Measurements from ENCODE around the gene RGL1.

Gene RGL1

GRCh38 chr1:183806125-183806524 lies 1.2 kb downstream of the RGL1 start:
- Histone ChIP-seq H3K4me1 (ENCODE audit: control insufficient read depth in 1 of 2, insufficient read depth in 1 of 2, low read depth in 1 of 2, low read length in 1 of 2) (peaks cover 7 to 10% of the 10 kb centered on the region in 2 experiments), H3K27ac (no peak overlapping the region), H3K36me3 (no peaks in the 10 kb centered on the region), H3K9me3 (no peaks in the 10 kb centered on the region), H3K27me3 (peaks cover 44% of the 10 kb centered on the region), H3K4me3 (ENCODE audit: low read depth in 1 of 2, low read length in 1 of 2) (no peak overlapping the region)
- no peak for TF ChIP-seq CTCF (IDR thresholded peaks at IDR 0.05)

DNA sequence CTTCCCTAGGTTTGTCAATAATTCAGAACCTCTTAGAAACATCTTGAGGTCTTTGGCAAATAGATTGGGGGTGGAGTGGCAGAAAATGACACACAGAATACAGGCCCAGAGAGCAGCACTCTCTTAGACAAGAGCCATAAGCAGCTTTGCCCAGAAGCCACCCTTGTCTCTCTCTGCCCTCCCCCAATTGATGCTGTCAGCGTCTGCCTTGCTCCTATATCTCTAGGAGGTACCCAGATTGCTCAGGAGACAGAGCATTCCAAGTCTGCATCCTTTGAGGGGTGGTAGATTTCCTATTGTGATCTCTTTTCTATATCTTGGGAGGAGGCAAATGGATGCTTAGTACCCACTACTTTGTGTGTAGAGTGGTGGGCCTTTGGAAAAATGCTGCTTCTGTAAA lies 1.8 kb downstream of the RGL1 start:
- Histone ChIP-seq H3K36me3 (no peaks in the 10 kb centered on the region), H3K27ac (no peak overlapping the region)
- TF ChIP-seq CTCF (IDR thresholded peaks at IDR 0.05): no peak

DNA sequence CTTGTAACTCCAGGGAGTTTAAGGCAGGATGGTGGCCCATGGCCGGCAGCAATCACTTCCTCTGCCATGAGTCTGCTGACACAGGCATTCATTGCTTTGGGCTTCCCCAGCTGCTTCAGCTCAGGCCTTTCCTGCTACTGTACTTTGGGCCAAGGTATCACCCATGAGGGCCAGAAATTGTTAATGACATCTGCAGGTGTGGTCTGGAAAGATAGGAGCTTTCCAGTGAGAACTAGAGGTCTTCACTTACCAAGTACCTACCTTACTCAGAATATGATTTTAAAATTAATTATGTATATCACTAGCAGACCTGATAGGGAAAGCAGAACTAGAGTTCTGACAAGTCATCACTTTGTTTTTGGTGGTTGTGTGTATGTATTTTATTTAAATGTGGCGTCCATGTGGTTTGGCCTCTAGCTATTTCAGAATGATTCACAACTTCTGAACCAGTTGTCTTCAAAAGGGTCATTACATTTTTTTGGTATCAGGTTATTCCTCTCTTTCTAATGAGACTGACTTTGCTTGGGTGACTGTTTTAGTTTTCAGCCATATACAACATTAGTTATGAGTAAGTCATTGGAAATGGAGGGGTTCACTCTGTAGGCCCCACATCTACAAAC lies 2.7 kb downstream of the RGL1 start:
- H3K36me3 ChIP-seq: no peaks in the 10 kb centered on the region
- no peak overlapping the region for H3K4me3 ChIP-seq (ENCODE audit: low read depth in 1 of 2, low read length in 1 of 2)
- H3K27me3 ChIP-seq: peaks cover 44% of the 10 kb centered on the region
- no peak overlapping the region for H3K27ac ChIP-seq
- peaks cover 7 to 10% of the 10 kb centered on the region in 2 experiments for H3K4me1 ChIP-seq (ENCODE audit: control insufficient read depth in 1 of 2, insufficient read depth in 1 of 2, low read depth in 1 of 2, low read length in 1 of 2)
- no peaks in the 10 kb centered on the region for H3K9me3 ChIP-seq
- no peak for TF ChIP-seq CTCF (IDR thresholded peaks at IDR 0.05)

More for the DNA sequence above, 1.8 kb downstream of the RGL1 start:
- H3K9me3 ChIP-seq: no peaks in the 10 kb centered on the region
- H3K4me3 ChIP-seq (ENCODE audit: low read depth in 1 of 2, low read length in 1 of 2): no peak overlapping the region
- peaks cover 44% of the 10 kb centered on the region for H3K27me3 ChIP-seq
- peaks cover 7 to 10% of the 10 kb centered on the region in 2 experiments for H3K4me1 ChIP-seq (ENCODE audit: control insufficient read depth in 1 of 2, insufficient read depth in 1 of 2, low read depth in 1 of 2, low read length in 1 of 2)

DNA sequence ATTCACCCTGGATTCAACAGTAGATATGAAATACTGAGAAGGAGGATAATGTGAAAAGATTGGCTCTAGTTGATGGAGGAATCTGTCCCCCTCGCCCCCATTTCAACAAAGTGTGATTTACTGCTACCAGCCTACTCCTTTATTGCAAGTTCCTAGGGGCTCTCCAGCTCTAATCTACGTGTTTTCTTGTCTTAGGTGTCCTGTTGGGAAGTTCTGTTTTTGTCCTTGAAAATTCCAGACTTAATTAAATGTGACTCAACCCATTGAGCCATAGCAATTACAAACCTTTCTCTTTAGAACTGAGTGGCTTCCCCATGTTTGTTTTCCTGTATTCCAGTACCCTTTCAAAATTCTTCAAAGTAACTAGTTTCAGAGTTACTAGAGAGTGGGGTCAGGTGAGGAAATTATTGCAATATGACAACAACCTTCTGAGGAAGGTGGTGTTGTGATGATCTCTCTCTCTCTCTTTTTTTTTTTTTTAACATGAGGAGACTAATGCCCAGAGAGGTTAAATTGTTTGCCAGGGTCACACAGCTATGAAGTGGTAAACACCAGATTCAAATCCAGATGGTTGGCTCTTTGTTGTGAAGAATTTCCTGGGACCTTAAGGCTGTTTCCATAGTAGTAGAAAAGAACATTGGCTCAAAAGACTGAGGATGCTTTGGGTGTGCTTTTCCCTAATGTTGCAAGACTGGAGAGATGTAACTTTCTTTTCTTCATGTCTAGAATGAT lies 3.5 kb downstream of the RGL1 start:
- Histone ChIP-seq H3K27me3 (peaks cover 43% of the 10 kb centered on the region), H3K27ac (no peak overlapping the region), H3K9me3 (no peaks in the 10 kb centered on the region), H3K36me3 (no peaks in the 10 kb centered on the region), H3K4me3 (ENCODE audit: low read depth in 1 of 2, low read length in 1 of 2) (no peak overlapping the region), H3K4me1 (ENCODE audit: control insufficient read depth in 1 of 2, insufficient read depth in 1 of 2, low read depth in 1 of 2, low read length in 1 of 2) (peaks cover 7 to 10% of the 10 kb centered on the region in 2 experiments)
- TF ChIP-seq CTCF (IDR thresholded peaks at IDR 0.05): no peak

- Histone ChIP-seq H3K9me3 (no peaks in the 10 kb centered on the region), H3K27me3 (peaks cover 26% of the 10 kb centered on the region), H3K4me3 (ENCODE audit: low read depth in 1 of 2, low read length in 1 of 2) (no peak overlapping the region), H3K36me3 (no peaks in the 10 kb centered on the region), H3K4me1 (ENCODE audit: control insufficient read depth in 1 of 2, insufficient read depth in 1 of 2, low read depth in 1 of 2, low read length in 1 of 2) (peaks cover 4 to 6% of the 10 kb centered on the region in 2 experiments), H3K27ac (no peak overlapping the region)
- TF ChIP-seq CTCF (IDR thresholded peaks at IDR 0.05): no peak
Observed at GRCh38 chr1:183810121-183810520, 5.2 kb downstream of the RGL1 start.
